SKM-1 treated with dmso at 0.1 percent for 144 hours (cell line): Measurements from ENCODE around the gene XPNPEP2.

Experiments used
- DNase-seq: peaks from one replicate; lab custom pipeline; 2025; ENCODE audit not compliant: unreplicated experiment; lab: John Stamatoyannopoulos, UW

XPNPEP2 gene

DNA sequence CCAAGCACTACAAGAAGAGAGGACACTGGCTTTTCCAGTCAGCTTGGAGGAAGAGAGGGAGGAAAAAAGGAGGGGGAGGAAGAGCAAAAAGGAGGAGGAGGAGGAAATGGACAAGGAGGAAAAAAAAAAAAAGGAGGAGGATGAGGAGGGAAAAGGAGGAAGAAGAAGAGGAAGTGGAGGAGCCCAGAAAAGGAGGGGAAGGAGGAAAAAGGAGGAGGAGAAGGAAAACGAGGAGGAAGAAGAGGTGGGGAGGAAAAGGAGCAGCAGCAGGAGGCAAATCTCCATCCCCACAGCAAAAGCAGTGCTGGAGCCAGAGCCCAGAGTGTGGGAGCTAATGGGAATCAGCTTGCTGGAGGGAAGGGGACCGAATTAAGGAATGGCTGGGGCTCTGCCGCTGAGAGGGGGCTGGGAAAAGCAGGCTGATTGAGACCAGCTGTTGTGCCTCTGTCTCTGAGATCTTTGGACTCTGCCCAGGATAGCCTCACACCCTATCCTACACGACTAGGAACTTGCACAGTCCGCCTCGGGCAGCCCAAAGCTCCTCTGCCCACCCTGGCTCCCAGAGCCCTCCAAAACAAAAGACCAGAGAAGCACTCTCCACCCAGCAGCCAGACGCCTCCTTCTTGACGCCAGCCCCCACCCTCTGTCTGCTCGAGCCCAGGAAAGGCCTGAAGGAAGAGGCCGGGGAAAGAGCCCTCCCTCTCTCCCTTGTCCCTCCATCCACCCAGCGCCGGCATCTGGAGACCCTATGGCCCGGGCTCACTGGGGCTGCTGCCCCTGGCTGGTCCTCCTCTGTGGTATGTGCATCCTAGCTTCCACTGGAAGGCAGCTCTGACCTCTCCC, at the start of gene XPNPEP2:
Gene XPNPEP2, plus strand, starts transcription at position 514 of the 843 bp plus-strand sequence. Its CDS starts 235 bp downstream, at position 749.
- no peak for DNase-seq

- no peak for DNase-seq
These were observed 49.0 kb upstream of the XPNPEP2 start for GRCh38 chrX:129689796-129690195.

DNA sequence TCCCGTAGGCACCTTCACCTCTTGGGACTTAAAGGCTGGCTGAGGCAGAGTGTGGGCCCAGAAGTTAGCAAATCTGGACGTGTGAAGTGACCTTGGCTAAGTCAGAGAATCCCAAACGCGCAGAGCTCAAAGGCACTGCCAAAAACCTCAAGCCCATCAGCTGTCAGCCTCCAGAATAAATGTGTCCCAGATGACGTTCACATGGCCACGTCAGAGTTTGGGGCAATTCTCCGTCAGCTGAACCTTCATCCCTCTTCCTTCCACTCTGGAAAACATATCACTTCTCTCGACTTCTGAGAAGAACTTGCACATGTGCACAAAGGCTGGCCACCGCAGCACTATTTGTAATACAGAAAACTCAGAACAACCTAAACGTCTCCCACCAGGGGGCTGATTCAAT, 48.3 kb upstream of the XPNPEP2 start:
- no peak for DNase-seq

- no peak for DNase-seq
These were observed 45.4 kb upstream of the XPNPEP2 start for GRCh38 chrX:129693354-129693753.

DNA sequence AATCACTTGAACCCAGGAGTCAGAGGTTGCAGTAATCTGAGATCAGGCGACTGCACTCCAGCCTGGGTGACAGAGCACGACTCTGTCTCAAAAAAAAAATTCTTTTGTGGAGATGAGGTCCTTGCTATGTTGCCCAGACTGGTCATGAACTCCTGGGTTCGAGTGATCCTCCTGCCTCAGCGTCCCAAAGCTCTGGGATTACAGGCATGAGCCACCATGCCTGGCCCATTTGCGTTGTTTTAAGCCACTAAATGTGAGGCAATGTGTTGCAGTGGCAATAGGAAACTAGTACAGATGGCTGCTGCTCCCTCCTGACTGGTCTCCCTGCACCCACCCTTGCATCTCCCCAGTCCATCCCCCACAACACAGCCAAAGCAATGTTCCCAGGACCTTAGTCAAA, 44.0 kb upstream of the XPNPEP2 start:
- DNase-seq = no peak

GRCh38 chrX:129695535-129695934, 43.2 kb upstream of the XPNPEP2 start:
- no peak for DNase-seq

DNA sequence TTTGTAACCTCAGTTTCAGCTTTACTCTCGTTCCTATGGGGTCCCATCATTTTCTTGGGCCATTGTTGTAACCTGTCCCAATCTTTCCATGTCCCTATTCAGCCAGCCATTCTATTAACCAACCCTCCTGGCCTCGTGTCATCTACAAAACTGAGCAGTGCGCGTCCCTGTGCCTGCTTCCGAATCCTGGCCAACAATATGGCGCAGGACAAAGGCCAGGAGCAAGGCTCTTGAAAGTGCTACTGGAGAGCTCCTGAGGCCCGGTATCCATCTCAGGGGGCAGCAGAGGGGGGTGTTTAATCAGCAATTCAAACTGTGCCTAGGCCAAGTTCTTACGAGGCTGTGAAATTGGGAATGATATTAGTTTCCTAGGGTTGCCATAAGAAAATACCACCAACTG, 42.8 kb upstream of the XPNPEP2 start:
- DNase-seq = no peak

- no peak for DNase-seq
These were observed 42.2 kb upstream of the XPNPEP2 start for GRCh38 chrX:129696463-129697155.

- no peak for DNase-seq
These were observed 41.5 kb upstream of the XPNPEP2 start for GRCh38 chrX:129697204-129697829.

GRCh38 chrX:129698150-129698549, 40.6 kb upstream of the XPNPEP2 start:
- no peak for DNase-seq

DNA sequence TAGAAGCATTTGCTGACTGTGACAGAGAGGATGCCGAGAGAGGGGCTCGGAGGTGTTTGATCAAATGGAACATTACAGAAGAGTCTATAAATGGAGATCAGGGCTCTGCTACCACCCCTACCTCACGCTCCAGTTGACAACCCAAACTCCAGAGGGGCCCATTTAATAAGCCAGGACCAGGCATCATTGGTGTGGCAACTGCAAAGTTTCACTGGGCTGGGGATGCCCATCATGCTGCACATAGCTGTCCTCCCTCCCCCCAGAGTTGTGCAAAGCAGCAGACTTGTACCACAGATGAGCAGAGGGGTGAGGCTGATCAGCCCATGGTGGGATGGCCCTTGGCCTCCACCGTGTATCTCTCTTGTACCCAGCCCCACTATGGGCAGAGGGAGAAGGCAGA, 38.2 kb upstream of the XPNPEP2 start:
- DNase-seq = no peak

GRCh38 chrX:129701624-129702069, 37.1 kb upstream of the XPNPEP2 start:
- DNase-seq = no peak

DNA sequence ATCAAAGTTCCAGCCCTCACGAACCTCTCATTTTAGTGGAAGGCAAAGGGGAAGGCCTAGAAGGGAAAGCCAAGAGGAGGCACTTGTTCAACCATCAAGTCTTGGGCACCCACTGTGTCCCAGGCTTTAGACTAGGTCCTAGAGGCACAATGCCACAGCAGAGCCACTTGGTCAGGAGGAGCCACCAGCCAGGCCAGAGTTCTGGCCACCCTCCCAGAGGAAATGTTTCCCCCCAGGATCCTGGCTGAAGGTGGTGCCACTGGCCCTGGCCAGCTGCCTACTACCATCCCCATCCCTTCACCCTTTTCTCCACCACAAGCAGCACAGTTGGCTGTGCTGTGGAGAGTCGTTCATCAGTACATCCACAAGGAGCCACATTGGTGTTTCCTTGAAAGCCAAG, 34.3 kb upstream of the XPNPEP2 start:
- no peak for DNase-seq

DNA sequence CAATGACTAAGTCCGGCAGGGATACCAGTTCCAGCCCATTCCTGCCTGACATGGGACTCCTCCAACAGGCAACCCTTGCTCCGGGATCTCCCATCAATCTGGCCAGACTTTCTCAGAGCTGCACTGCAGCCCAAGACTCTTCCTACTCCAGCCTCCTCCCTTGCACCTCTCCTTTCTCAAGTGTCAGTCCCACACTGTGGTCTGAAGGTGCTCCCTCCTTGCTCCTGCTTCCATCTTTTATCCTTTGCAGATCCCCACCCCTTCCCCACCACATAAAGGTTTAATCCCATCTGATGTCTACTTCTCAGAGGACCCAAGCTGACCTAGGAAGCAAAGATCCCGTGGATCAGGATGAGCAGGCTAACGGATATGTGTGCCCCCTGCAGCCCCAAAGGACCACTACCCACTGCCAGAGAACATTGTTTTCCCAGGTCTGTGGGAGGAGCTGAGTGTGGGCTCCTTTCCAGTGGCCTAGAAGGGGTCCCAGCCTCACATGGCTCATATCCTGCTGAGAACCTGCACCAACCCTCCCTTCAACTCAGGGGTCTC, 33.3 kb upstream of the XPNPEP2 start:
- no peak for DNase-seq

DNA sequence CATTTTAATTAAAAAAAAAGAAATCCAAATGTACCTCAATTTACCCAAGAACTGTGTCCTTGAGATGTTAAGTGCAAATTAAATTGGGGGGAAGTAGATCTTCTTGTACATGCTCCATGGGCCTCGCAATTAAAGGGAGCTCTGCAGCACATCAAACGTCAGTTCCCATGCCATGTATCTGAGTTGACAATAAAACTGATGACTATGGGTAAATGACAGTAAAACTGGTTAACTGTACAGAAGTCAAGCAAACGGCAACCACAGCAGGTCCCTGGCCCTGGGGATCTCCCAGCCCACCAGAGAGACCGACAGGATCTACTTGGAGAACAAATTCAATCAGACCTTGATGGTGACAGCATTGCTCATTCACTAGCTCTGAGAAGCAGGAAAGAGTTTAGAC, 32.8 kb upstream of the XPNPEP2 start:
- DNase-seq = no peak

DNA sequence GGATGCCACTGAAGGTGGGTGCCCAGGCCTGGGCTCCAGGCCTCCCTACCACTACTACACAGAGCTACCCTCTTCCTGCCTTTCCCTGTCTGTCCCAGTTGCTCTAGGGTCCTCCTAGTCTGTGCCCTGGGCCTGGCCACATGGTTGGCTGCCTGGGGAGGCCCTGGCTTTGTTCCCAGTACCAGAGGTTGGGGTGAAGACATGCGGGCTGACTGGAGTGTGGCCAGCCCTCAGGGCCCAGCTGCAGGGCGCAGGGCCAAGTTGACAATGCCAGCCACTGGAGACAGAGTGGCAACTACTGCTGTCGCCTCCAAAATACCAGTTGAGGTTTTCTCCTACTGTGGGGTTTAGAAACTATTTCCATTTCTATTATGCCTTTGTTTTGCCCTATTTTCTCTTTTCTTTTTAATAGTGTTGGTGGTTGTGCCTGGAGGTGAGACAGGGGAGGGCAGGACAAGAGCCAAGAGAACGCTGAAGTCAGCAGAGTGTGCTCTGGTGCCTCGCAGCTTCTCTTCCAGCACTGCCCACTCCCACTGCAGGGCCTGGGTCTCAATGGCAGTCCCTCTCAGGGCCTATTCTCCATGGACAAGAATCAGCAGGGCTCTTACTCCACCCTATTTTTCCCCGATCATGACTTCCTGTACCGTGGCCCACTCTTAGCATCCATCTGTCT, 32.2 kb upstream of the XPNPEP2 start:
- no peak for DNase-seq

GRCh38 chrX:129714581-129714980, 24.2 kb upstream of the XPNPEP2 start:
- no peak for DNase-seq

GRCh38 chrX:129716507-129716906, 22.3 kb upstream of the XPNPEP2 start:
- DNase-seq = no peak

DNA sequence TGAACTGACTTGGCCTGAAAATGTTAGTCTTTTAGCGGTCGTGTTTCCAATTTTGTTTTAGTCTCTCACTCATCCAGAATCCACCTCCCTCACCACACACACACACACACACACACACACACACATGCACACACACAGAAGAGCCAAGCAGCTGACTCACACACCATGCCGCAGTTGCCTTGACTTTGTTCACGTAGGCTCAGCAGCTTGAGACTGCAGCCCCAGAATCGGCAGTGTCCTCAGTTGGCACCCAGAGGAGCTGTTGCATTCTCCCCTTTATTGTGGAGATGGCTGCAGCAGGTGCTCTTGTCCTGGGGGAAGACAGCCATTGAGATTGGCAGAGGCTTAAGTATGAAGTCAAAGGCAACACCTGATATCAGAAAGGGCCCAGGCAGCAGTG, 20.9 kb upstream of the XPNPEP2 start:
- DNase-seq = no peak

- DNase-seq = peak; percentile 11
These were observed 20.1 kb upstream of the XPNPEP2 start for GRCh38 chrX:129718676-129719075.

DNA sequence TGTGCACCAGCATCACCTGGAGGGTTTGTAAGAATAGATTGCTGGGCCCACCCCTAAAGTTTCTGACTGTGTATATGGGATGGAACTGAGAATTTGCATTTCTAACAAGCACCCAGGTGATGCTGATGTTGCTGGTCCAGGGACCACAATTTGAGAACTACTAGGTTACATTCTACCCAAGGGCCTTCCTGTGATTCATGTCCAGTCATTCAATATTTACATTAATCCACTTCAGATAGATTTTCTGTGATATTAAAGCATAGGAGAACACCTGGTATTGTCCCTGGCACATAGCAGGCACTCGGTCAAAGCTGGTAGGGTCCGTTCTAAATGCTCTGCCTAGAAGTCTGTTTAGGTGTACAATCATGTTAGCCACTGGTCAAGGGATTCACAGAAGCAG, 19.5 kb upstream of the XPNPEP2 start:
- DNase-seq = no peak
